ENCODE results near the gene GTF2F1. TPM values are rescaled to one million over a fixed set of nuclear protein-coding genes. Genes with fewer than 3 reads are reported as not detected.

The GTF2F1 gene
- total RNA-seq, 1 donor from 2014 or later, result 62.0 TPM

GRCh38 chr19:6412447-6413091 is 19.6 kb upstream of the GTF2F1 start:
- no peaks in the 10 kb centered on the region for H3K27me3 Mint-ChIP-seq (ENCODE audit: unreplicated experiment)
- no peak for DNase-seq (ENCODE audit: extremely low spot score, unreplicated experiment)
- no peak overlapping the region for H3K4me3 Mint-ChIP-seq (ENCODE audit: unreplicated experiment)
- H3K9me3 Mint-ChIP-seq (ENCODE audit: unreplicated experiment), result no peaks in the 10 kb centered on the region
- peak; percentile 54 for TF ChIP-seq CTCF (IDR thresholded peaks at IDR 0.05)
- peaks cover 16% of the 10 kb centered on the region for H3K36me3 Mint-ChIP-seq (ENCODE audit: unreplicated experiment)
- H3K4me1 Mint-ChIP-seq (ENCODE audit: unreplicated experiment), result no peaks in the 10 kb centered on the region
- no peak overlapping the region for H3K27ac Mint-ChIP-seq (ENCODE audit: unreplicated experiment)

GRCh38 chr19:6412061-6412446 is 19.1 kb upstream of the GTF2F1 start:
- Mint-ChIP-seq H3K27ac (ENCODE audit: unreplicated experiment) (no peak overlapping the region), H3K9me3 (ENCODE audit: unreplicated experiment) (no peaks in the 10 kb centered on the region), H3K27me3 (ENCODE audit: unreplicated experiment) (no peaks in the 10 kb centered on the region), H3K4me1 (ENCODE audit: unreplicated experiment) (no peaks in the 10 kb centered on the region), H3K4me3 (ENCODE audit: unreplicated experiment) (no peak overlapping the region), H3K36me3 (ENCODE audit: unreplicated experiment) (peaks cover 16% of the 10 kb centered on the region)
- no peak for DNase-seq (ENCODE audit: extremely low spot score, unreplicated experiment)
- TF ChIP-seq CTCF (IDR thresholded peaks at IDR 0.05), result no peak

DNA sequence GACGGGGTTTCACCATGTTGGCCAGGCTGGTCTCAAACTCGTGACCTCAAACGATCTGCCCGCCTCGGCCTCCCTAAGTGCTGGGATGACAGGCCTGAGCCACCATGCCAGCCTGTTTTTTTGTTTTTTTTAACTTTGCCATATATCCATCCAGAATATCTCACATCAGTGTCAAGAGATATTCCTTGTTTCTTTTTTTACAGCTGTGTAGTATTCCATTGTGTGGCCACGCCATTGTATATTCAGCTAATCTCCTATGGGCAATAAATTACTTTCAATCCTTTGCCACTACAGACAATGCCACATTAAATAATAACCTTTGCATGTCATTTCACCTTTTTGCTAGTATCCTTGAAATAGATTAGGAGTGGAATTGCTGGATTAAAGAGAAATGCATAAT is 16.4 kb upstream of the GTF2F1 start:
- H3K4me1 Mint-ChIP-seq (ENCODE audit: unreplicated experiment), result no peaks in the 10 kb centered on the region
- TF ChIP-seq CTCF (IDR thresholded peaks at IDR 0.05), result no peak
- peaks cover 7% of the 10 kb centered on the region for H3K36me3 Mint-ChIP-seq (ENCODE audit: unreplicated experiment)

GRCh38 chr19:6406401-6406800 is 13.4 kb upstream of the GTF2F1 start:
- Mint-ChIP-seq H3K4me1 (ENCODE audit: unreplicated experiment) (no peaks in the 10 kb centered on the region), H3K4me3 (ENCODE audit: unreplicated experiment) (no peak overlapping the region), H3K9me3 (ENCODE audit: unreplicated experiment) (no peaks in the 10 kb centered on the region), H3K27me3 (ENCODE audit: unreplicated experiment) (no peaks in the 10 kb centered on the region), H3K36me3 (ENCODE audit: unreplicated experiment) (no peaks in the 10 kb centered on the region), H3K27ac (ENCODE audit: unreplicated experiment) (no peak overlapping the region)
- no peak for TF ChIP-seq CTCF (IDR thresholded peaks at IDR 0.05)
- DNase-seq (ENCODE audit: extremely low spot score, unreplicated experiment), result no peak

More for the DNA sequence above, 16.4 kb upstream of the GTF2F1 start:
- H3K27ac Mint-ChIP-seq (ENCODE audit: unreplicated experiment), result no peak overlapping the region
- no peaks in the 10 kb centered on the region for H3K27me3 Mint-ChIP-seq (ENCODE audit: unreplicated experiment)
- no peak for DNase-seq (ENCODE audit: extremely low spot score, unreplicated experiment)
- no peaks in the 10 kb centered on the region for H3K9me3 Mint-ChIP-seq (ENCODE audit: unreplicated experiment)
- no peak overlapping the region for H3K4me3 Mint-ChIP-seq (ENCODE audit: unreplicated experiment)

DNA sequence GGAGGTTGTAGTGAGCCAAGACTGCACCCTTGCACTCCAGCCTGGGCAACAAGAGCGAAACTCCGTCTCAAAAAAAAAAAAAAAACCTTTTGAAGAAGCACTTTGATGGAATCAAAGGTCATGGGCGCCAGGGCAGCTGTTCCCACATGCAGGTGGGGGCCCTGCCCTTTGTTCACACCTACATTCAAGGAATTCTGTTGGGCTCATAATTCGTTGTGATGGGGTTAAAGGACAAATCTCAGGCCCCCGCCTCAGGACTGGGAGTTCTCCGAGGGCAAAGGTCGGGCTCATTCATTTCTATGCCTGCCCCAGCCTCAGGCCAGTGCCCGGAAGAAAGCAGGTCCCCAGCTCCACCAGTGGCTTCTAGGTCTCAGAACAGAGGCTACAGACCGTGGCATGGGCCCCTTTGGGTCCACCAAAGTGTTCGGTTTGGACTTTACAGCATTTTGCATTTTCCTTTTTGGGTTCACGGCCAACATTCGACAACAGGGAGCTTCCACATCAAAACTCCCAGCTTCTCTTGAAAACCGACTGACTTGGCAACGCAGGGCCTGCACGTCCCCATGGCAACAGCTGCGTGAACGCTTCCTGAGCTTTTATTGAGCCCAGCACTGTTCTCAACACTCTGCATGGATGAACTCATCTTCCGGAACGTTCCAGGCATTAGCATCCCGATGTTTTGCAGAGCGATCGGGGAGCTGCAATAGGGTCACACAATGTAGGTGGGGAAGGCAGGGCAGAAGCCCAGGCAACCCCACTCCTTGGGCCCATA is 10.1 kb upstream of the GTF2F1 start:
- DNase-seq (ENCODE audit: extremely low spot score, unreplicated experiment), result no peak
- no peaks in the 10 kb centered on the region for H3K36me3 Mint-ChIP-seq (ENCODE audit: unreplicated experiment)
- no peaks in the 10 kb centered on the region for H3K4me1 Mint-ChIP-seq (ENCODE audit: unreplicated experiment)
- no peaks in the 10 kb centered on the region for H3K9me3 Mint-ChIP-seq (ENCODE audit: unreplicated experiment)
- H3K27me3 Mint-ChIP-seq (ENCODE audit: unreplicated experiment), result no peaks in the 10 kb centered on the region
- H3K4me3 Mint-ChIP-seq (ENCODE audit: unreplicated experiment), result no peak overlapping the region
- H3K27ac Mint-ChIP-seq (ENCODE audit: unreplicated experiment), result no peak overlapping the region
- TF ChIP-seq CTCF (IDR thresholded peaks at IDR 0.05), result no peak

Data from osteocyte (in vitro differentiated cells).